ENCODE results near the gene FBXW5.
A peak's percentile ranks its signal among the peaks of the same experiment; 100 is the strongest.

The FBXW5 gene

GRCh38 chr9:136960212-136960937, 15.8 kb upstream of the FBXW5 start:
- no peak for DNase-seq

DNA sequence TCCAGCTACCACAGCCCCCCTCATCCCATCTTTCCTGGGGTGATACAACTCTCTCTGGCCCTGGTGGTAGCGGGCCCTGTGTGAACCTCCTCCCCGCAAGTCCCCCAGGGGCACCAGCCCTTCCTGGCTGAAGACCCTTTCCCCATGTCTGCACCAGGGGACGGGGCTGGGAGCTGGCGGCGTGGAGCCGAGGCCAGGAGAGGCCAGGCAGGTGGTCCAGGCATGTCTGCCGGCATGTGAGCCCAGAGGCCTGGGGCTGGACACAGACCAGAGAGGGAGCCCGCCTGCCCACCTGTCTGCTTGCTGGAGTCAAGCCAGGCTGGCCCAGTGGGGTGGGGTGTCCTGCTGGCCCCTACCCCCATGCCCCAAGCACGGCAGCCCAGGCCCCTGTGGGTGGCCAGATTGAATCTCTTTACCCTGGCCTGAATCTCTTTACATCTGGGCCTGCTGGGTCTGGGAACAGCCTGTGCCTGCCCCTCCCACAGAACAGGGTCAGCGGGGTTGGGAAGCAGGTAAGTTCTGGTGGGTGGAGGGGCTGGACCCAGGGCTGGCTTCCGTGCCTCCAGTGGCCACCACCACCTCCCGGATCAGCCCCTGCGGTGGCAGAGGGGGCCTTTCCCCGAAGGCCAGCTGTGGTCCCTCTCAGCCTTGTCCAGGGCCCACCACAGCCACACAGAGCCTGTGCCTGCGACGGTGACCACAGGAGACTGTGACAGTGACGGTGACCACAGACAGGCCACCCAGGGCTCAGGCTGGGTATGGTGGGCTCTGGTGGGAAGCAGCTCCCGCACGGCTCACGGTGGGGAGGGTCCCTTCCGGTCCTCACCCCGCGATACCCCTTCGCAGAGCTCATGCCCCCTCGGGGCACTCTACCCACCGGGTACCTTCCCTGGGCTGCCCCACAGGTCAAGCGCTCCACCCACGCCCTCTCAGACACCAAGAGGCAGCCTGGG, 14.6 kb upstream of the FBXW5 start:
- no peak for DNase-seq

DNA sequence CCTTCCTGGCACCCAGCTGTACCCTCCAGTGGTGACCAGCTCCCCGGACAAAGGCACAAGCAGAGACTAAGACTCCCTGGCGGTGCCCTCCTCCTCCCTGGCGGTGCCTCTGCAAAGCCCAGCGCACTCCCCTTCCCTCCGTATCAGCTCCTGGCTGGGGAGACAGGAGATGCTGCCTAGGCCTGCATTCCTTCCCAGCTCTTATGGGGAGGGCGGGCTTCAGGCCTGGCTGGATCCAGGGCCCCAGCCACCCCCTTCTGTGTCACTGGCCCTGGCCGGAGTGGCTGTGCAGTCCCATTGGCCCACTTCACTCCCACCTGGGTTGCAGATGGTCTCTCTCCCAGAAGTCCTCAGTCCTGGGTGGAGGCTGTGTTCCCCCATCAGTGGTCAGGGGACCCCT, 13.9 kb upstream of the FBXW5 start:
- no peak for DNase-seq

DNA sequence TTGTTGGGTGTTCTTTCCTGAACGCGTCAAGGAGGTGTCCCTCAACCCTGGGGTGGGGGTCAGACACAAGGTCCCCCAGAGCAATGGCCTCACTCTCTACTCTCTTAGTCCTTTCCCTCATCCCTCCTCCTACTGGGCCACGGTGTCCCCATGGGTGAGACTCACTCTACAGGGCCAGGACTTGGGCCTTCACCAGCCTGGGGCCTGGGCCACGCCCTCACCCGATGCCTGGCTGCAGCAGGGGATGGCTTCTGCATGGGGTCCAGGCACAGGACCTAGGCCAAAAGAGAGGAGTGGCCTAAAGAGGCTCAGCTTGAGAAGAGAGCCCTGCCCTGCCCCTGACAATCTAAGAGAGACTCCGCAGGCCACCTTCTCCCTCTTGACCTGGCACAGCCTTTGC, 13.4 kb upstream of the FBXW5 start:
- DNase-seq, result no peak

DNA sequence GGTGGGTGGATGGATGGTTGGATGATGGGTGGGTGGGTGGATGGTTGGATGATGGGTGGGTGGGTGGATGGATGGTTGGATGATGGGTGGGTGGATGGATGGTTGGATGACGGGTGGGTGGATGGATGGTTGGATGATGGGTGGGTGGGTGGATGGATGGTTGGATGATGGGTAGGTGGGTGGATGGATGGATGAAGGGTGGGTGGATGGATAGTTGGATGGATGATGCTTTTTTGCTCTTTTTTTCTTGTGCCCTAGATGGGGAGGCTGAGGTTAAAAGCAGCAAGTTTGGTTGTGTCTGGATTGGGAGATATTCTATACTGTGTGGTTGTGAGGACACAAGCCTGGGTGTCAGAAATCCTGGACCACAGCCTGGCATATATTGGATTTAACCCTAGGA, 12.9 kb upstream of the FBXW5 start:
- no peak for DNase-seq

- DNase-seq, result no peak
These were observed 12.1 kb upstream of the FBXW5 start for GRCh38 chr9:136956604-136957003.

- no peak for DNase-seq
These were observed 11.4 kb upstream of the FBXW5 start for GRCh38 chr9:136955943-136956335.

GRCh38 chr9:136955202-136955942, 10.8 kb upstream of the FBXW5 start:
- DNase-seq, result no peak

- DNase-seq, result no peak
These were observed 9.9 kb upstream of the FBXW5 start for GRCh38 chr9:136954270-136955083.

DNA sequence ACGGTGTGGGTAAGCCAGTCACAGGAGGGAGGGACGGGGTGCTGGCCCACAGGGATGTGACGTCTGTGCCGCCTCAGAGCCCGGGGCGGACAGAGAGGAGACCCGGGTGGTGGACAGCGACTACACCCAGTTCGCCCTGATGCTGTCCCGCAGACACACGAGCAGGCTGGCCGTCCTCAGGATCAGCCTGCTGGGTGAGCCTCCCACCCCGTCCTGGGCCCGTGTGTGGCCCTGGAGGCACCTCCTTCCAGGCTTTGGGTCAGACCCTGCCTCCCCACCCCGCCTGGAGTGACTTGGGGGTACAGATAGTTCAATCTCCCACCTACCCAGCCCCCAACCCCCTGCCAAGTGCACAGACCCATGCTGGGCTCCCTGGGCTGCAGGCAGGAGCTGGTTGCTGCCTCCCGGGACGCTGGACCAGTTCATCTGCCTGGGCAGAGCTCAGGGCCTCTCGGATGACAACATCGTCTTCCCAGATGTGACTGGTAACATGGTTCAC, 9.3 kb upstream of the FBXW5 start:
- DNase-seq, result no peak

- no peak for DNase-seq
These were observed 8.6 kb upstream of the FBXW5 start for GRCh38 chr9:136952876-136953770.

DNA sequence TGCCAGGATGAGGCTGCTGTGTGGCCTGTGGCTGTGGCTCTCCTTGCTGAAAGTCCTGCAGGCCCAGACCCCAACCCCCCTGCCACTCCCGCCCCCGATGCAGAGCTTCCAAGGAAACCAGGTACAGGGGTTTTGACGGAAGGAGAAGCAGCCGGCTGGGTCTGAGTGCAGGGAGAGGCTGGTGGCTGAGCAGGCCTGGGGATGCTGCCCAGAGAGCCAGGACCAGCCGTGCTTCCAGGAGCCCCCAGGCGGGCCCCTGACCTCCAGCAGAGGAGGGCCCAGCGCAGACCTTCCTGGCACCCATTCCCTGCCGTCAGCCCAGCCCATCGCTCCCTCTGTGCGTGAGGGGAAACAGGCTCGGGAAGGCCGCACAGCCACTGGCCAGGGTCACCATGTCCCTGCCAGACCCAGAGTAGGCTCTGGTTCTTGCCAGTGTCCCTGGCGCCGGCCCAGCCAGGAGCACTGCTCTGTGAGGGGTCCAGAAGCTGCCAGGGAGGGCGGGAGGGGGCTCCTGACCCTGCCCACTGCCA, 7.8 kb upstream of the FBXW5 start:
- DNase-seq, result no peak

- no peak for DNase-seq
These were observed 7.2 kb upstream of the FBXW5 start, which contains the start of gene LCN12 for GRCh38 chr9:136951541-136952320. LCN12 (plus strand) TSS chr9:136952273; CDS start chr9:136952328, 55 bp downstream.

DNA sequence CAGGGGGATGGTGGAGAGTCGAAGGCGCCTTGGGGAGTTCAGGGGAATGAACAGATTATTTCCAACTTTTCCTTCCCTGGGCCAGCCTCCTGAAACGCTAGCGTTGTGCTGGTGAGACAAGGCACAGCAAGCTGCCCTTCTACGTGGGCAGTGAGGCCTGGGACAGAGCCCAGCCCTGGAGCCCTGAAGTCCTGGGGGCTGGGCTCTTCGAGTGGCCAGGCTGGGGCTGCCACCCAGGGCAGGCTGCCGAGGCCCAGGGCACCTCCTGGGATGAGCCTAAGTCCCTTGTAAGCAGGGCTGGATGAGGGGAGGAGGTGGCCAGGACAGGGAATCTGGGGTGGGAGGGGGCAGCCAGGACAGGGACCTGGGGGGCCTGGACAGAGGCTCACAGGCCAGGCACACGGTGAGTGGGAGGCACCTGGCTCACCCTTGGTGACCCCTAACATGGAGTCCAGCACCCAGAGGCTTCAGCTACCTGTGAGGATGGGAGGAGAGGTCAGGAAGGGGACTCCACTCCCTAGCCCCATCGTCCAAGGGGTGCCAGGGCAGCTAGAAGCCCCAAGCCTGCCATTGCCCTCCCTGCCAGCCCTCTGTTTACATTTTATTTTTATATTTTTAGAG, 6.2 kb upstream of the FBXW5 start:
- no peak for DNase-seq

DNA sequence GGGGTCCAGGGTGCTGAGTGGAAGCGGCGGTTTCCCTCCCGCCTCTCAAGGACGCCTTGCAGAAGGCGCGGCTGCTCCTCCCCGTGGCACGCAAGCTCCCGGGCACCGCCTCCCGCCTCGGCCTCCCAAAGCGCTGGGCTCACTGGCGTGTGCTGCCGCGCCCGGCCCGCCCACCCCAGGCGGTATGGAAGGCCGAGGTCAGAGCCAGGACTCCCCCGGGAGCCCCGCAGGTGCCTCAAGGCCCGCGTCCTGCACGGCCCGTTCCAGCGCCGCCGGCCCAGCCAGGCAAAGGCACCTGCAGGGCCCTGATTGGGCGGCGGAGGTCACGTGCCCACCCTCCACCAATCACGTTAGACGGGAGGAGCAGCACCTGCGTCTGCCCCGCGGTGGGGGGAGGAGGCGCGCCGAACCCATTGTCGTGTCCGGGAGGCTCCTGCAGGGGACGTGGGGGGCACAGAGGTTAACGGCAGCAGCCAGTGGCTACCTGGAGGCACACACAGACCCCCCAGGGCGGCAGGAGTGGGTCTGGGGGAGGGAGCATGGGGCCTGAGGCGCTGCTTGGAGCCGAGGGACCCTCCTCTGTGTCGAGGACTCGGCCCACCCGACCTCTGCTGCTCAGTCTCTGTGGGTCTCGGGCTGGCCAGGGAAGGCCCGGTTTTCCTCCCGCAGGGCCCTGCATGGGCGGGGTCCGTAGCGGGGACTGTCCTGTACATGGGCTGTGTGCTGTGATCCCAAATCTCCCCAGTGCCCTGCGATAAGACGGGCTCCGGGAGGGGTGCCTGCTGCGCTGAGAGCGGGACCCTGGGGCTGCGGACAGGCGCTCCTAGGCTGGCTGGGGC, 5.5 kb upstream of the FBXW5 start:
- peak; percentile 96 for DNase-seq

DNA sequence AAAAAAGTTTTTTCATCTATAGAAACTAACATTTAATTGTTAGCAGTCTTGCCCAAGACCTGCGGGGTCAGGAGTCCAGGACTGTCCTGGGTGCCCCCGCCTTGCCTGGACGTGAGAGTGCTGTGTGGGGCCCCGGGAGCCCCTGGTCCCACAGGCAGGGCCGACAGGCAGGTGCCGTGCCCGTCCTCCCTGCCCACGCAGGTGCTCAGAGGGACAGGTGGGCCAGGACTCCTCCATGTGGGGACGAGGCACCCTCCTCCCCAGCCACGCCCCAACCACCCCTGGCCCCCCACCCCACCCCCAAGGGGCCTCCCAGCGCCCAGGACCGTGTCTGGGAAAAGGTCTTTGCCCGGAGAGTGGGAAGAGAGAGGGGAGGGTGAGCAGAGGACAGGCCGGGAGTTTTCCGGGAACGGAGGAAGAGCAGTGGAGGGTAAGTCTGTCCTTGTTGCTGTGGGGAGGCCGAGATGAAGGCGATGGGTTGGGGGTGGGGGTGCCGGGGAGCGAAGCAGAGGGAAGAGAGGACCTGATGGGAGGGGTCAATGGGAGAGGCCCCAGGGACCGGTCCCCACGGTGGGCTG, 4.8 kb upstream of the FBXW5 start:
- no peak for DNase-seq

GRCh38 chr9:136947955-136948510, 3.5 kb upstream of the FBXW5 start:
- no peak for DNase-seq
